Suprapubic skin (tissue), 4 donors: ENCODE results near the gene NEUROD2.

Experiments used
- EP300 ChIP-seq: sonication (generic); formaldehyde crosslinking; IDR thresholded peaks from one replicate; pipeline ENCODE4 v1.6.1; 2017; ENCODE audit warnings: antibody characterized with exemption
- POLR2A ChIP-seq, 2 donors: fragments of 450-650 bp; IDR thresholded peaks; one replicate each; pipeline ENCODE4 v1.6.1; 2017; ENCODE audit warnings: antibody characterized with exemption in 2 of 2, mild to moderate bottlenecking in 2 of 2, moderate library complexity in 2 of 2
- POLR2AphosphoS5 ChIP-seq, 3 donors: sonication (generic); formaldehyde crosslinking; IDR thresholded peaks; one replicate each; pipeline ENCODE4 v1.6.1; 2017; ENCODE audit warnings: antibody characterized with exemption in 3 of 3
- TF ChIP-seq, protein P1 (sequence below), 2 donors: fragments of 200-600 bp in 1 of 2; fragments of 450-650 bp in 1 of 2; sonication (generic) in 1 of 2; IDR thresholded peaks; one replicate each; pipeline ENCODE4 v1.5.1; 2016 to 2019; ENCODE audit warnings: antibody characterized with exemption in 2 of 2, mild to moderate bottlenecking in 1 of 2, moderate library complexity in 1 of 2

DNA sequence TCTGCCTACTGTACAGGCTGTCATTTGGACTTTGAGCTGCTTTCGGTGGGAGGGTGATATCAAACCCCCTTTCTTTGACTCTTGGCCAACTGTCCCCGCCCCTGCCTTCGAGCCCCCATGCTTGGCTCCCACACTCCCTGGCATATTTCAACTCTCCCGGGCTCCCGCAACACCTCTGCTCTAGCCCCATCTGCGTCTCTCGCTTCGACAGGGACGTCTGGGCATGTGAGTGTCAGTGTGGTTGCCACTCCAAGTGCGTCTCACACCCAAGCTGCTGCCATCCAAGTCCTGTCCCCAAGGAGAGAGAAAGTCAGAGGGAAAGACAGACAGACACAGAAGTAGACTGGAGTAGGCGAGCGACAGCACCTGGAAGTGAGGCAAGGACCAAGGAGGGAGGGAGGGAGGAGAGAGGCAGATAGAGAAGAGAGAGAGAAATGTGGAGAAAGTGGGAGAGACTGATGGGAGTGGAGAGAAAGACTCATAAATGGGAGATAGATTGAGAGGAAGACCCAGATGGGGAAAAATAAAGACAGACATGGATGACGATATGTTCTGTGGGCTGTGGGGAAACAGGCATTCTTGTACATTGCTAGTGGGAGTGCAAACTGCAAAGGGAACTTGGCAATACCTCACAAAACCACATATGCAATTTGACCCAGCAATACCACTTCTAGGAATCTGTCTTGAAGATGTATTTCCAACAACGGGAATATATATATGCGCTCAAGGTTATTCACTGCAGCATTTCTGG is 41.1 kb upstream of the NEUROD2 start:
- TF ChIP-seq, protein P1, sequence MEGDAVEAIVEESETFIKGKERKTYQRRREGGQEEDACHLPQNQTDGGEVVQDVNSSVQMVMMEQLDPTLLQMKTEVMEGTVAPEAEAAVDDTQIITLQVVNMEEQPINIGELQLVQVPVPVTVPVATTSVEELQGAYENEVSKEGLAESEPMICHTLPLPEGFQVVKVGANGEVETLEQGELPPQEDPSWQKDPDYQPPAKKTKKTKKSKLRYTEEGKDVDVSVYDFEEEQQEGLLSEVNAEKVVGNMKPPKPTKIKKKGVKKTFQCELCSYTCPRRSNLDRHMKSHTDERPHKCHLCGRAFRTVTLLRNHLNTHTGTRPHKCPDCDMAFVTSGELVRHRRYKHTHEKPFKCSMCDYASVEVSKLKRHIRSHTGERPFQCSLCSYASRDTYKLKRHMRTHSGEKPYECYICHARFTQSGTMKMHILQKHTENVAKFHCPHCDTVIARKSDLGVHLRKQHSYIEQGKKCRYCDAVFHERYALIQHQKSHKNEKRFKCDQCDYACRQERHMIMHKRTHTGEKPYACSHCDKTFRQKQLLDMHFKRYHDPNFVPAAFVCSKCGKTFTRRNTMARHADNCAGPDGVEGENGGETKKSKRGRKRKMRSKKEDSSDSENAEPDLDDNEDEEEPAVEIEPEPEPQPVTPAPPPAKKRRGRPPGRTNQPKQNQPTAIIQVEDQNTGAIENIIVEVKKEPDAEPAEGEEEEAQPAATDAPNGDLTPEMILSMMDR (IDR thresholded peaks at IDR 0.05): no peak
- no peak for TF ChIP-seq POLR2A (IDR thresholded peaks at IDR 0.05)
- no peak for TF ChIP-seq EP300
- TF ChIP-seq POLR2AphosphoS5 (IDR thresholded peaks at IDR 0.05): no peak
